T-helper 17 cell (primary cell): Measurements from ENCODE around the gene FKBP3. TPM values are rescaled to one million over a fixed set of nuclear protein-coding genes. Genes with fewer than 3 reads are reported as not detected.
"Not testable (repeated sequence)": the region's sequence is repeated elsewhere in the genome, so short reads cannot be mapped to it uniquely, and the experiment has no call there.

Source experiments
- ATAC-seq: fragments of 150-1000 bp; cut with Tn5 transposase; 2 replicates; pipeline ENCODE4 v1.10.0; 2021; ENCODE audit warnings: mild to moderate bottlenecking, moderate library complexity
- DNase-seq, 3 donors: peaks; one replicate each; pipeline versions ENCODE4 v3.0.0 to v3.0.0-alpha.2; 2020 to 2021
- H3K9me3 ChIP-seq: one replicate; pipeline ENCODE4 v1.7.0; 2013; ENCODE audit warnings: low read length, mild to moderate bottlenecking; ENCODE audit not compliant: control insufficient read depth, poor library complexity, severe bottlenecking
- H3K27ac Mint-ChIP-seq: one replicate; pipeline ENCODE4 v1.8.0; 2022; ENCODE audit warnings: mild to moderate bottlenecking, moderate library complexity, mixed read lengths
- H3K27me3 Mint-ChIP-seq: one replicate; pipeline ENCODE4 v1.8.0; 2022; ENCODE audit warnings: mixed read lengths
- H3K36me3 Mint-ChIP-seq: one replicate; pipeline ENCODE4 v1.8.0; 2022; ENCODE audit warnings: low read depth, mixed read lengths
- H3K4me1 Mint-ChIP-seq: one replicate; pipeline ENCODE4 v1.8.0; 2022; ENCODE audit warnings: mild to moderate bottlenecking, mixed read lengths
- H3K4me3 Mint-ChIP-seq: one replicate; pipeline ENCODE4 v1.8.0; 2022; ENCODE audit warnings: mild to moderate bottlenecking, moderate library complexity, mixed read lengths
- total RNA-seq, 4 donors: library from RNA in 2 of 4; stranded (reverse) in 2 of 4; gene quantifications; one replicate each; pipeline ENCODE4 v1.2.3 and lab custom pipeline; 2022 to 2026

Gene FKBP3
- total RNA-seq (10 to 100 TPM; 30.1 to 31.4 TPM), total RNA-seq (lab: John Stamatoyannopoulos, UW) (35.0 to 59.0 reads per million in 2 donors)

GRCh38 chr14:45134051-45134958 lies at the start of gene FKBP3:
FKBP3 (minus strand) TSS chr14:45134481; CDS start chr14:45134456, 25 bp downstream.
- H3K27me3 Mint-ChIP-seq = no peaks in the 10 kb centered on the region
- H3K36me3 Mint-ChIP-seq = no peaks in the 10 kb centered on the region
- ATAC-seq (peak; percentile 92), DNase-seq (peak; percentile 85 to 96 (median 93))
- H3K27ac Mint-ChIP-seq = peak within 1 kb of the TSS; percentile 99
- peak within 1 kb of the TSS; percentile 99 for H3K4me3 Mint-ChIP-seq
- peaks cover 30% of the 10 kb centered on the region for H3K4me1 Mint-ChIP-seq
- no peaks in the 10 kb centered on the region for H3K9me3 ChIP-seq

- Mint-ChIP-seq H3K27me3 (no peaks in the 10 kb centered on the region), H3K27ac (no peak overlapping the region), H3K4me3 (no peak overlapping the region), H3K4me1 (peaks cover 2% of the 10 kb centered on the region), H3K36me3 (peaks cover 4% of the 10 kb centered on the region)
- H3K9me3 ChIP-seq = no peaks in the 10 kb centered on the region
- no peak for DNase-seq
- no peak for ATAC-seq
These were observed 47.5 kb upstream of the FKBP3 start for GRCh38 chr14:45181806-45182205.

- Mint-ChIP-seq H3K4me3 (no peak overlapping the region), H3K27me3 (no peaks in the 10 kb centered on the region), H3K36me3 (peaks cover 4% of the 10 kb centered on the region), H3K4me1 (peaks cover 2% of the 10 kb centered on the region), H3K27ac (no peak overlapping the region)
- DNase-seq (no peak), ATAC-seq (no peak)
- H3K9me3 ChIP-seq = no peaks in the 10 kb centered on the region
These were observed 47.0 kb upstream of the FKBP3 start for GRCh38 chr14:45181329-45181728.

DNA sequence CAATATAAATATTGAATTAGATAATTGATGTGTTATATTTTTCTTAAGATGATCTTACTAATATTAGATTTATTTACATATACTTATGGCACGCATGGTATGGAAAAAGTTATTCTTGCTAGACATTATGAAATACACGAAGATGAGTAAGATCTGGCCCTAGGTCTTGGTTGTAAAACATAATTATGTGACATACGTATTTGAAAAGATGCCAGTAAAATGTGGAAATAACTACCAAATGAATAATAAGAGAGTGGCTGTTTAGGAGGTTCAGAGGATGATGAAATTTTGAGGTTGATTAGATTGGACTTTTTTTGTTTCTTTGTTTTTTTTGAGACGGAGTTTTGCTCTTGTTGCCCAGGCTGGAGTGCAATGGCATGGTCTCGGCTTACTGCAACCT lies 42.8 kb upstream of the FKBP3 start:
- no peak for DNase-seq
- ATAC-seq = no peak

GRCh38 chr14:45169906-45170305 lies 35.6 kb upstream of the FKBP3 start:
- ATAC-seq (no peak), DNase-seq (no peak)
- no peaks in the 10 kb centered on the region for H3K27me3 Mint-ChIP-seq
- H3K36me3 Mint-ChIP-seq = no peaks in the 10 kb centered on the region
- H3K4me3 Mint-ChIP-seq = no peak overlapping the region
- H3K4me1 Mint-ChIP-seq = no peaks in the 10 kb centered on the region
- H3K27ac Mint-ChIP-seq = no peak overlapping the region
- no peaks in the 10 kb centered on the region for H3K9me3 ChIP-seq

More for the DNA sequence above, 42.8 kb upstream of the FKBP3 start:
- Mint-ChIP-seq H3K27ac (no peak overlapping the region), H3K4me1 (peaks cover 2% of the 10 kb centered on the region), H3K36me3 (peaks cover 2% of the 10 kb centered on the region), H3K4me3 (no peak overlapping the region), H3K27me3 (no peaks in the 10 kb centered on the region)
- H3K9me3 ChIP-seq = no peaks in the 10 kb centered on the region

- ATAC-seq (no peak), DNase-seq (no peak)
- Mint-ChIP-seq H3K4me3 (no peak overlapping the region), H3K36me3 (peaks cover 6% of the 10 kb centered on the region), H3K27me3 (no peaks in the 10 kb centered on the region), H3K4me1 (peaks cover 7% of the 10 kb centered on the region), H3K27ac (peak overlapping the region; percentile 81)
- H3K9me3 ChIP-seq = no peaks in the 10 kb centered on the region
These were observed 21.8 kb upstream of the FKBP3 start for GRCh38 chr14:45156067-45156466.

- Mint-ChIP-seq H3K4me3 (no peak overlapping the region), H3K4me1 (no peaks in the 10 kb centered on the region), H3K27ac (no peak overlapping the region), H3K27me3 (no peaks in the 10 kb centered on the region), H3K36me3 (no peaks in the 10 kb centered on the region)
- no peak for DNase-seq
- H3K9me3 ChIP-seq = no peaks in the 10 kb centered on the region
- ATAC-seq = no peak
These were observed 16.2 kb upstream of the FKBP3 start for GRCh38 chr14:45150386-45150890.

- Mint-ChIP-seq H3K27me3 (no peaks in the 10 kb centered on the region), H3K36me3 (no peaks in the 10 kb centered on the region), H3K4me1 (no peaks in the 10 kb centered on the region), H3K27ac (no peak overlapping the region), H3K4me3 (no peak overlapping the region)
- DNase-seq (no peak), ATAC-seq (no peak)
- no peaks in the 10 kb centered on the region for H3K9me3 ChIP-seq
These were observed 15.3 kb upstream of the FKBP3 start for GRCh38 chr14:45149602-45150001.

DNA sequence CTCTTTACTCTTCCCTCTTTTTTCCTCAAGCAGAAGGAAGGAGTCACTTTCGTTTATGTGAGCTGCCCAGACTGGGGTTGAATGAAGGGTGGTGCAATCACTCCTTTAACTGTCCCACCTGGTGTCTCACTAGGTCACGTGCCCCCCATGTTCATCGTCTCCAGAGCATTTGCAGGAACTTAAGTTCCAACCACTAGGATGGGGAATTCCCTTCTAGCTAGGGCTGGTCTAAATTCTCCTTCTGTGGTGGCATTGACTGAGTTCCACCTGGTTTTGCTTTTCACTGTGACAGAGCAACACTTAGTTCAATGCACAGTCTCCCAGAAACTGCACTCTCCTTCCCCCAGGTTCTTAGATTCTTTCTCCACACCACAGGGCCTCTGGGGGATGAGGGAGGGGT lies 10.9 kb upstream of the FKBP3 start:
- Mint-ChIP-seq H3K27ac (peak overlapping the region; percentile 14), H3K4me1 (peaks cover 6% of the 10 kb centered on the region), H3K4me3 (no peak overlapping the region), H3K36me3 (peaks cover 2% of the 10 kb centered on the region), H3K27me3 (no peaks in the 10 kb centered on the region)
- DNase-seq (no peak), ATAC-seq (no peak)
- no peaks in the 10 kb centered on the region for H3K9me3 ChIP-seq

DNA sequence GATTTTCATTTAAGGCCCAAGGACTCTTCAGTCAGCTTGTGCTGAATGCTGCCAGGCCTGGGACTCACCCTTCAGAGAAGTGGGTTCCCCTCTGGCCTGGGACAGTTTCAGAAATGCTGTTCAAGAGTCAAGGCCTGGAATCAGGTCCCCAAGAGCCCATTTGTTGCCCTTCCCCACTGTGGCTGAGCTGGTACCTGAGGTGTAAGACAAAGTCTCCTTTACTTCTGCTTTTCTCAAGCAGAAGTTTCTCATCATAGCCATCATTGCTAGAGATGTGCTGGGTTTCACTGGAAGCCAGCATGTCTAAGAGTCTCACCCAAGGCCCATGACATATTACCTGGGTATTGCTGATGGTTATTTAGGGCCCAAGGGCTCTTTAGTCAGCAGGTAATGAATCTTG lies 10.4 kb upstream of the FKBP3 start:
- no peak for DNase-seq
- H3K9me3 ChIP-seq = no peaks in the 10 kb centered on the region
- Mint-ChIP-seq H3K27ac (peak overlapping the region; percentile 14), H3K4me3 (no peak overlapping the region), H3K36me3 (peaks cover 2% of the 10 kb centered on the region), H3K27me3 (no peaks in the 10 kb centered on the region), H3K4me1 (peaks cover 6% of the 10 kb centered on the region)
- ATAC-seq = no peak

DNA sequence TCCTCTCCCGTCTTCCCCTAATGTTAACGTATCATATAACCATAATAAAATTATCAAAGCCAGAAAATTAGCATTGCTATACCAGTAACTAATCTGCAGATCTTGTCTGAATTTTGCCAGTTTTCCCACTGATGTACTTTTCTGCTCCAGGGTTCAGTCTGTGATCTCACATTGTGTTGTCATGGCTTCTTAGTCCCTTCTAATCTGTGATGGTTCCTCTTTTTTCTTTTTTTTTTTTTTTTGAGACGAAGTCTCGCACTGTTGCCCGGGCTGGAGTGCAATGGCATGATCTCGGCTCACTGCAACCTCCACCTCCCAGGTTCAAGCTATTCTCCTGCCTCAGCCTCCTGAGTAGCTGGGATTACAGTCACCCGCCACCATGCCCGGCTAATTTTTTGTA lies 7.8 kb upstream of the FKBP3 start:
- DNase-seq, H3K9me3 ChIP-seq, ATAC-seq, H3K4me3 Mint-ChIP-seq, H3K36me3 Mint-ChIP-seq, H3K27me3 Mint-ChIP-seq: not testable (repeated sequence)
- Mint-ChIP-seq H3K27ac (peak overlapping the region; percentile 53), H3K4me1 (peaks cover 19% of the 10 kb centered on the region)

GRCh38 chr14:45140661-45141187 lies 6.4 kb upstream of the FKBP3 start:
- no peak overlapping the region for H3K4me3 Mint-ChIP-seq
- H3K9me3 ChIP-seq = no peaks in the 10 kb centered on the region
- ATAC-seq (no peak), DNase-seq (no peak)
- peaks cover 2% of the 10 kb centered on the region for H3K36me3 Mint-ChIP-seq
- peaks cover 24% of the 10 kb centered on the region for H3K4me1 Mint-ChIP-seq
- H3K27me3 Mint-ChIP-seq = no peaks in the 10 kb centered on the region
- H3K27ac Mint-ChIP-seq = no peak overlapping the region

GRCh38 chr14:45136399-45136798 lies 2.1 kb upstream of the FKBP3 start:
- peak overlapping the region; percentile 99 for H3K27ac Mint-ChIP-seq
- H3K9me3 ChIP-seq = no peaks in the 10 kb centered on the region
- peaks cover 31% of the 10 kb centered on the region for H3K4me1 Mint-ChIP-seq
- DNase-seq (no peak), ATAC-seq (no peak)
- H3K4me3 Mint-ChIP-seq = peak overlapping the region; percentile 99
- no peaks in the 10 kb centered on the region for H3K36me3 Mint-ChIP-seq
- H3K27me3 Mint-ChIP-seq = no peaks in the 10 kb centered on the region
